Stimulated activated CD8-positive, alpha-beta memory T cell treated with anti-CD3 and anti-CD28 coated beads, Interleukin-4, amount 100 ng/mL, for 4 hours (primary cell): Measurements from ENCODE around the gene RNF40.

Experiments
- DNase-seq, 2 donors: peaks; one replicate each; pipeline ENCODE4 v3.0.0-alpha.2; 2020; ENCODE audit warnings: low read depth in 2 of 2, low spot score in 1 of 2

RNF40 gene

DNA sequence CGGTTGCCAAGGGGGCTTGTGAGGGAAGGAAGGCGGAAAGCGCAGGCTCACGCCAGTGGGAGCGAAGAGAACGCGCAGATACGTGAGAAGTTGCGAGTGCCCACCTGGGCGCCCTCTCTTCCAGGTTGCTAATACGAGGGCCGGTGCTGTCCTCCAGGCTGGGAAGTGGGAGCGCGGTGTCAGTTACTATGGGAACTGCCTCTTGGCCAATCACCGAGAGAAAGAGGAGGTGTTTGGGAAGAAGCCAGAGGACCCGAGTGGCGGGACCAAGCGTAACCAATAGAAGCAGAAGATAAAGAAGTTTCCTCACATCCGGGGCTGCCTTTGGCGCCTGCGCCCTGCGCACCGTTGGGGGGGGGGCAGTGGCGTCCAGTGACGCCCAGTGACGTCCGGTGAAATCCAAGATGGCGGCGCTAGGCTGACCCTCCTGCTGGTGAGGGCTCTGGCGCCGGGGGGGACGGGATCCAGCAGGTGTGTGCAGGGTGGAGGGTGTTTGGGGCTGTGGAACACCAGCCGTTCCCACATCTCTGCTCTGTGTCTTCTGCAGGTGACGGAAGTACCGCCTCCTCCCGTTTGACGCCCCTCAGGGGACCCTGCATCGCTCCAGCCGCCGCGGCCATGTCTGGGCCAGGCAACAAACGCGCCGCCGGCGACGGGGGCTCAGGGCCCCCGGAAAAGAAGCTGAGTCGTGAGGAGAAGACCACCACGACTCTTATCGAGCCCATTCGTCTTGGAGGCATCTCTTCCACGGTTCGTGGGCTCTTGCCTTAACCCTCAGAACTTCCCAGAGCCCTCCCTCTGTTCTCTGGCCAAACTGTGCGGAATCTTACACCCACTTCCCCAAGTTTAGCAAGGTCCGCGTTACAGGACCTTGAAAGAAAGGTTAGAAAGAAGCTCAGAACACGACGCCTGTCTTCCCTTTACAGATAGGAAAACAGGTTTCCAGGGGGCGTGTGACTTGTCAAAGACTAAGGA lies at the start of gene RNF40, which contains the start of gene CFAP119:
Gene RNF40, plus strand, starts transcription at position 395 of the 975 bp plus-strand sequence. Its CDS starts 224 bp downstream, at position 619.
Gene CFAP119, minus strand, starts transcription at position 135 of the 975 bp plus-strand sequence. CDS start 314 bp downstream, outside the sequence.
- peak; percentile 65 to 89 for DNase-seq

DNA sequence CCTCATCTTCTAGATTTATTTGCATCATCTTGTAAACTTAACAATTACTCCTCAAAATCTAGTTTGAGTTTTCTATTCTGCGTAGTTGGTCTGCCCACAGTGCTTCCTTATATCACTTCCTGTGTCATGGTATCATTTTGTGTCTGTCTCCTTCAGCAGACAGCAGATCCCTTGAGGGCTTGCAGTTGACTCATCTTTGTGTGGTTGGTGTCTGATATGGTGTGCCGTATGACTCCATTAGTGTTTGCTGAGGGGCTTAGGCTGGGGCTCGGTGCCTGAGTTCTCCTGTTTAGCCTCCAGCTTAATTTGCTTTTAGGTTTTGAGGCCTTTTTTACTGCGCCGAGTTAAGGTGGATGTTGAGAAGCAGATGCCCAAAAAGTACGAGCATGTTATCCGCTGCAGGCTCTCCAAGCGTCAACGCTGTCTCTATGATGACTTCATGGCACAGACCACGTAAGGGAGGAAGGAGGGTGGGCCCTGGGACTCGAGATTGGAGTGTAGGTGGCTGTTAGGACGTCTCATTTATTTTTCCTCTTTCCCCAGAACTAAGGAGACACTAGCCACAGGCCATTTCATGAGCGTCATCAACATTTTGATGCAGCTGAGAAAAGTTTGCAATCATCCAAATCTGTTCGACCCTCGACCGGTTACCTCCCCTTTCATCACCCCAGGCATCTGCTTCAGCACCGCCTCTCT lies 46.2 kb upstream of the RNF40 start:
- peak in 1 of 2 donors; percentile 27 for DNase-seq

DNA sequence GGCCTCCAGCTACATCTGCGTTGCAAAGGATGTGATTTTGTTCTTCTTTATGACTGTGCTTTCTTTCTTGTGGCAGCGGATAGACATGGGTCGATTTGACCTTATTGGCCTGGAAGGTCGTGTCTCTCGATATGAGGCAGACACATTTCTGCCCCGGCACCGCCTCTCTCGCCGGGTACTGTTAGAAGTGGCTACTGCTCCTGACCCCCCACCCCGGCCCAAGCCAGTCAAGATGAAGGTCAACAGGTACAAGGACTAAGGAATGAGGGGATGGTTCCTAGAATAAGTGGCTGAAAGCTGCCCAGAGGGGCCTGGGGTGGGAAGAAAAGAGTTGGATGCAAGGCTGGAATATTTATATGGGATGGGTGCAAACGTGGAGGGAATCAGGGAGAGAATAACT lies 42.0 kb upstream of the RNF40 start:
- DNase-seq, result no peak

DNA sequence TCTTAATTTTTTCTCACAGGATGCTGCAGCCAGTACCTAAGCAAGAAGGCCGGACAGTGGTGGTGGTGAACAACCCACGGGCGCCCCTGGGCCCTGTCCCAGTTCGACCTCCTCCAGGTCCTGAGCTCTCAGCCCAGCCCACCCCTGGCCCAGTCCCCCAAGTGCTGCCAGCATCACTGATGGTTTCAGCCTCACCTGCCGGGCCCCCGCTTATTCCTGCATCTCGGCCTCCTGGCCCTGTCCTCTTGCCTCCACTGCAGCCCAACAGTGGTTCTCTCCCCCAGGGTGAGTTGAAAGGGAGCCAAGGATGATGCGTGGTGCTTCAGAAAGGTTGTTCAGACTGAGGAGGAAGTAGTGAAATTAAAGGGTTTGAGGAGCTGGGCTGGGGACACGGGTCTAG lies 41.4 kb upstream of the RNF40 start:
- no peak for DNase-seq

DNA sequence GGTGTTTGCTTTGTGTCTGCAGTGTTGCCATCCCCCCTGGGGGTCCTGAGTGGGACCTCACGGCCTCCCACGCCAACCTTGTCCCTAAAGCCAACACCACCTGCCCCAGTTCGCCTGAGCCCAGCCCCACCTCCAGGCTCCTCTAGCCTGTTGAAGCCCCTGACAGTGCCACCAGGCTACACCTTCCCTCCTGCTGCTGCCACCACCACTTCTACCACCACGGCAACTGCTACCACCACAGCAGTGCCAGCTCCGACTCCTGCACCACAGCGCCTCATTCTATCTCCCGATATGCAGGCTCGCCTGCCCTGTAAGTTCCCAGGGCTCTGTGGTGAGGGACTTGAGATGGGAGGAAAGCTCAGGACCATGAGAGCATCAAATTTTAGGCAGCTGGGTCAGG lies 41.0 kb upstream of the RNF40 start:
- DNase-seq, result no peak

DNA sequence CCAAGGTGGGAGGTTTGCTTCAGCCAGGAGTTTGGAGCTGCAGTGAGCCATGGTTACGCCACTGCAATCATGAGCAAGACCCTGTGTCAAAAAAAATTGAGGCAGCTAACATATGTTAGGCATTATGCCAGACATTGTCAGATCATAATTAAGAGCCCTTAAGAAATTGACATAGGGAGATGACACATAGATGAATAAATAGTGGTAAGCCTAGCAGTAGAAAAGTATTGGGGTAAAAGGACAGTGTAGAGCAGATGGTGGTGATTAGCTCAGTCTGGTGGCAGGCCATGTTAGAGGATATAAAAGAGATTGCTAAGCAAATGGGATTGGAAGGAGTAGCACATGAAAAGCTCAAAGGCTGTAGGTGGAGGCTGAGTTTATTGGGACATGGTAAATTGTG lies 40.5 kb upstream of the RNF40 start:
- DNase-seq, result no peak

DNA sequence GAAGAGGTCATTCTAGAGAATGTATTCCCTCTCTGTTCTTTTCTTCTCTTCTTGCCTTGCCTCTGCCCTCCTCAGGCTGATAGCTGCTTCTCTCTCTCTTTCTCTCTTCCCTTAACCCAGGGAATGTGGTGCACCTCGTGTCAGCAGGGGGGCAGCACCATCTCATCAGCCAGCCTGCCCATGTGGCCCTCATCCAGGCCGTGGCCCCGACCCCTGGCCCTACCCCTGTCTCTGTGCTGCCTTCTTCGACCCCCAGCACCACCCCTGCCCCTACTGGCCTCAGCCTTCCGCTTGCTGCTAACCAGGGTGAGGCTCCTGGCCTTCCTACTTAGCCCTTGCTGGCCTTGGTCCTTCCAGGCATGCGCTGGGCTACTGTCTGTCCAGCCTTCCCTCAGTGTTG lies 39.7 kb upstream of the RNF40 start:
- DNase-seq, result no peak

DNA sequence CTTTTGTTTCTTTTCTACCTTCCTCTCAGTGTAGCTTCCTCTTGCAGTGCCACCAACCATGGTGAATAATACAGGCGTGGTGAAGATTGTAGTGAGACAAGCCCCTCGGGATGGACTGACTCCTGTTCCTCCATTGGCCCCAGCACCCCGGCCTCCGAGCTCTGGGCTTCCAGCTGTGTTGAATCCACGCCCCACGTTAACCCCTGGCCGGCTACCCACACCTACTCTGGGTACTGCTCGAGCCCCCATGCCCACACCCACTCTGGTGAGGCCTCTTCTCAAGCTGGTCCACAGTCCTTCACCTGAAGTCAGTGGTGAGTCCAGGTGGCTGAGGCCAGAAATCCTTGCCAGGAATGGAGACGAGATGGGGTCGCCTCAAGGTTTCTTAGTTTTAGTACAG lies 39.2 kb upstream of the RNF40 start:
- no peak for DNase-seq

DNA sequence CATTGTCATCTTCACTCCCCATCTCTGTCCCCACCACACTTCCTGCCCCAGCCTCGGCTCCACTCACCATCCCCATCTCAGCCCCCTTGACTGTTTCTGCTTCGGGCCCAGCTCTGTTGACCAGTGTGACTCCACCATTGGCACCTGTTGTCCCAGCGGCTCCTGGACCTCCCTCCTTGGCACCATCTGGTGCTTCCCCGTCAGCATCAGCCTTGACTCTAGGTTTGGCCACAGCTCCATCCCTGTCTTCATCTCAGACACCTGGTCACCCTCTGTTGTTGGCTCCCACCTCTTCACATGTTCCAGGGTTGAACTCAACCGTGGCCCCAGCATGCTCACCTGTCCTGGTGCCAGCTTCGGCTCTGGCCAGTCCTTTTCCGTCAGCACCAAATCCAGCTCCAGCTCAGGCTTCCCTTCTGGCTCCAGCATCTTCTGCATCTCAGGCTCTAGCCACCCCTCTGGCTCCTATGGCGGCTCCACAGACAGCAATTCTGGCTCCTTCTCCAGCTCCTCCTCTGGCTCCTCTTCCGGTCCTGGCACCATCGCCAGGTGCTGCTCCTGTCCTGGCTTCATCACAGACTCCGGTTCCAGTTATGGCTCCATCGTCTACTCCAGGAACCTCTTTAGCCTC lies 38.3 kb upstream of the RNF40 start:
- no peak for DNase-seq

DNA sequence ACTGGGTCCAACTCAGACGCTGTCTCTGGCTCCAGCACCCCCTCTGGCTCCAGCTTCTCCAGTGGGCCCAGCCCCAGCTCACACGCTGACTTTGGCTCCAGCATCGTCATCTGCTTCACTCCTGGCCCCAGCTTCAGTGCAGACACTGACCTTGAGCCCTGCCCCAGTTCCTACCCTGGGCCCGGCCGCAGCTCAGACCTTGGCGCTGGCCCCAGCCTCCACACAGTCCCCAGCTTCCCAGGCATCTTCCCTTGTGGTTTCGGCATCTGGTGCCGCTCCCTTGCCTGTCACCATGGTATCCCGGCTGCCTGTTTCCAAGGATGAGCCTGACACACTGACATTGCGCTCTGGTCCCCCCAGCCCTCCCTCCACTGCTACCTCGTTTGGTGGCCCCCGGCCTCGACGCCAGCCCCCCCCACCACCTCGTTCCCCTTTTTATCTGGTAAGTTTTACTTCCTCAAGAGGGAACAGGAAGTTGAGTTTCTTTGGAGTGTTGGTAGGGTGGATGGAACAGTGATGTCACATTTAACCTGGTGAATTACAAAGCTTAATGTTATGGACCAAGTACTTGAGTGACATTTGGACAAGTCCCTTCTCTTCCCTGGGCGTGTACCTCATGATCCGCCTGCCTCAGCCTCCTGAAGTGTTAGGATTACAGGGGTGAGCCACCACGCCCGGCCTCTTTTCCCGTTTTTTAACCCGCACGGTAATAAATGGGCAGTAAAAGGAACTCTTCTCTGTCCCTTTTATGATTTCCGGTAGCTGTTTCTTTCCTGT lies 37.3 kb upstream of the RNF40 start:
- DNase-seq, result no peak

DNA sequence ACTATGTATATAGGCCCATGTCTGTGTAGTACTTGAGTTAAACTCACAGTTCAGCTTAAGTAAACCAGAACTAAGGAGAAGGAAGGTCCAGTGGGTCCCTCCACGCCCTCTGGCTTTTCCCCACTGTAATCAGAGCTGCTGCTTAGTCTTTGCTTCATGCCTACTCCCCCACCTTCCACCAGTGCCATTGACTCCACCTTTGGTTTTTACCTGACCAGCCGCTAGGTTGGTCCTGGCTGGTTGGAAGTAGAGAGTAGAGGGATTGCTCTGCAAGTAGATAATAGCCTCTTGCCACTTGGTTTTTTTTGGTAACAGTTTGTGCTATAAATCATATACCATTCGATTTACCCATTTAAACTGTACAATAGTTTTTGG lies 36.7 kb upstream of the RNF40 start:
- DNase-seq, result no peak

DNA sequence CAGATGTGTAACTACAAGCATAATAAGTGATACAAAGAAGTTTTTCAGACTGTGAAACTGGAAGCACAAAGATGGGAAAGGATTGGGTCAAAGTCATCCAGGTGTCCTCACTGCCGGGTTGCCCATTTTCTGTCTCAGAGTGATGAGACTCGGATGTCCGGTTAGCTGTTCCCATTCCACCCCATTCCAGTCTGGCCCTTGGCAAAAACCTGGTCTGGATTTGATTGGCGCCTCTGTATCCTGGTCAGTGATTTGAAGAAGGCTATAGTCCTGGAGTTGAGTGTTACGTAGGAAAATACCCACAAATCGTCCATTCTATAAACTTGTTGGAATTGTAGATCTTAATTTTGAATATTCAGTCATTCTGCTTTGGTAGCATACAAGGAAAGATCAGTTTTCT lies 33.8 kb upstream of the RNF40 start:
- no peak for DNase-seq

DNA sequence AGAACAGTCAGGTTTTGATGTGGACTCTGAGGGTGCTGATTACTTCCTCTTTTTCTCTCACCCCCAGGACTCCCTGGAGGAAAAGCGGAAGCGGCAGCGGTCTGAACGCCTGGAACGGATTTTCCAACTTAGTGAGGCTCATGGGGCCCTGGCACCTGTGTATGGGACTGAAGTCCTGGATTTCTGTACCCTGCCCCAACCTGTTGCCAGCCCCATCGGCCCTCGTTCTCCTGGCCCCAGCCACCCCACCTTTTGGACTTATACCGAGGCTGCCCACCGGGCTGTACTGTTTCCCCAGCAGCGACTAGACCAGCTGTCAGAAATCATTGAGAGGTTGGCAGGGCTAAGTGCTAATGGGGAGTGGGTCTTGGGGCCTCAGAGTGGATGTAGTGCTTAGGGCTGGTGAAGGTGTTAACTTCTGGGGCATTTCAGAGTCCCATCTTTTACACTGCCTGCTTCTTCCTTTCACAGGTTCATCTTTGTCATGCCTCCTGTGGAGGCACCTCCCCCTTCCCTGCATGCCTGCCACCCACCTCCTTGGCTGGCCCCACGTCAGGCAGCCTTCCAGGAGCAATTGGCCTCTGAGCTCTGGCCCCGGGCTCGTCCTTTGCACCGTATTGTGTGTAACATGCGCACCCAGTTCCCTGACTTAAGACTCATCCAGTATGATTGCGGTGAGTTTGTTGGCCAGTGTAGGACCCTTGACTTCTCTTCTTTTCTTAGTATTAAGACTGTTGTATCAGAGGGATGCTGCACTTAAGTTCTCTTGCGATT lies 33.0 kb upstream of the RNF40 start:
- DNase-seq, result no peak

DNA sequence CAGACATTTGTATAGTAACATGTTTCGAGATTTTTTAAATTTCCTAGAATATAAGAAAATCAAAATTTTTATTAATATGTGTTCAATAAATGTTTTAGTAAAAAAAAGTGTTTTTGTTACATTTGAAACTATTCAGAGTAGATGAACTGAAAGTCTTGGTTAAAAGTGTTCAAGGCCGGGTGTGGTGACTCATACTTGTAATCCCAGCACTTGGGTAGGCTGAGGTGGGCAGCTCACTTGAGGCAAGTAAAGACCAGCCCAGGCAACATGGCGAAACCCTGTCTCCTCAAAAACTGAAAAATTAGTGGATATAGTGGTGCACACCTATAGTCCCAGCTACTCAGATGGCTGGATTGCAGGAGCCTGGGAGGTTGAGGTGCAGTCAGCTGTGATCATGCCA lies 30.7 kb upstream of the RNF40 start:
- no peak for DNase-seq

DNA sequence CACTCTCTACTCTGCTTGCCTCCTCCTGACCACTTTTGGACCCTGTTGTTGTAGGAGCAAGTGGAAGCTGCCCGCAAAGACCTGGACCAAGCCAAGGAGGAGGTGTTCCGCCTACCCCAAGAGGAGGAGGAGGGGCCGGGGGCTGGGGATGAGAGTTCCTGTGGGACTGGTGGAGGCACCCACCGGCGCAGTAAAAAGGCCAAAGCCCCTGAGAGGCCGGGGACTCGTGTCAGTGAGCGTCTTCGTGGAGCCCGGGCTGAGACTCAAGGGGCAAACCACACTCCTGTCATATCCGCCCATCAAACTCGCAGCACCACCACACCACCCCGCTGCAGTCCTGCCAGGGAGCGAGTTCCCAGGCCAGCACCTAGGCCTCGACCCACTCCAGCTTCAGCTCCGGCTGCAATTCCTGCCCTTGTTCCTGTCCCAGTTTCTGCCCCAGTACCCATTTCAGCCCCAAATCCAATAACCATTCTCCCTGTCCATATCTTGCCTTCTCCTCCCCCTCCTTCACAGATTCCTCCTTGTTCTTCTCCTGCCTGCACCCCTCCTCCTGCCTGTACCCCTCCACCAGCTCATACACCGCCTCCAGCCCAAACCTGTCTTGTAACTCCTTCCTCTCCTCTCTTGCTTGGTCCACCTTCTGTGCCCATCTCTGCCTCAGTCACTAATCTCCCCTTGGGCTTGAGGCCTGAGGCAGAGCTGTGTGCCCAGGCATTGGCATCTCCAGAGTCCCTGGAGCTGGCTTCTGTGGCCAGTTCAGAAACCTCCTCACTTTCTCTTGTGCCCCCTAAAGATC lies 24.9 kb upstream of the RNF40 start:
- DNase-seq, result no peak

DNA sequence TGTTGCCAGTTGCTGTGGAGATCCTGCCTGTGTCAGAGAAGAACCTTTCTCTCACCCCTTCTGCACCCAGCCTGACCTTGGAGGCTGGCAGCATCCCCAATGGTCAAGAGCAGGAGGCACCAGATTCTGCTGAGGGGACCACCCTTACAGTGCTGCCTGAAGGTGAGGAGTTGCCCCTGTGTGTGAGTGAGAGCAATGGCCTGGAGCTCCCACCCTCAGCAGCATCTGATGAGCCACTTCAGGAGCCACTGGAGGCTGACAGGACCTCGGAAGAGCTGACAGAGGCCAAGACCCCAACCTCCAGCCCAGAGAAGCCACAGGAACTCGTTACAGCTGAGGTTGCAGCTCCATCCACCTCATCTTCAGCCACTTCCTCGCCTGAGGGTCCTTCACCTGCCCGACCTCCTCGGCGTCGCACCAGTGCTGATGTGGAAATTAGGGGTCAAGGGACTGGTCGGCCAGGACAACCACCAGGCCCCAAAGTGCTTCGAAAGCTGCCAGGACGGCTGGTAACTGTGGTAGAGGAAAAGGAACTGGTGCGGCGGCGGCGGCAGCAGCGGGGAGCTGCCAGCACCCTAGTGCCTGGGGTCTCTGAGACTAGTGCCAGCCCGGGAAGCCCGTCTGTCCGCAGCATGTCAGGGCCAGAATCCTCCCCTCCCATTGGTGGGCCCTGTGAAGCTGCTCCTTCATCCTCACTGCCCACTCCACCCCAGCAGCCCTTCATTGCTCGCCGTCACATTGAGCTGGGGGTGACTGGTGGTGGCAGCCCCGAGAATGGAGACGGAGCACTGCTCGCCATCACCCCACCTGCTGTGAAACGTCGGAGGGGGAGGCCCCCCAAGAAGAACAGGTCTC lies 24.1 kb upstream of the RNF40 start:
- no peak for DNase-seq

DNA sequence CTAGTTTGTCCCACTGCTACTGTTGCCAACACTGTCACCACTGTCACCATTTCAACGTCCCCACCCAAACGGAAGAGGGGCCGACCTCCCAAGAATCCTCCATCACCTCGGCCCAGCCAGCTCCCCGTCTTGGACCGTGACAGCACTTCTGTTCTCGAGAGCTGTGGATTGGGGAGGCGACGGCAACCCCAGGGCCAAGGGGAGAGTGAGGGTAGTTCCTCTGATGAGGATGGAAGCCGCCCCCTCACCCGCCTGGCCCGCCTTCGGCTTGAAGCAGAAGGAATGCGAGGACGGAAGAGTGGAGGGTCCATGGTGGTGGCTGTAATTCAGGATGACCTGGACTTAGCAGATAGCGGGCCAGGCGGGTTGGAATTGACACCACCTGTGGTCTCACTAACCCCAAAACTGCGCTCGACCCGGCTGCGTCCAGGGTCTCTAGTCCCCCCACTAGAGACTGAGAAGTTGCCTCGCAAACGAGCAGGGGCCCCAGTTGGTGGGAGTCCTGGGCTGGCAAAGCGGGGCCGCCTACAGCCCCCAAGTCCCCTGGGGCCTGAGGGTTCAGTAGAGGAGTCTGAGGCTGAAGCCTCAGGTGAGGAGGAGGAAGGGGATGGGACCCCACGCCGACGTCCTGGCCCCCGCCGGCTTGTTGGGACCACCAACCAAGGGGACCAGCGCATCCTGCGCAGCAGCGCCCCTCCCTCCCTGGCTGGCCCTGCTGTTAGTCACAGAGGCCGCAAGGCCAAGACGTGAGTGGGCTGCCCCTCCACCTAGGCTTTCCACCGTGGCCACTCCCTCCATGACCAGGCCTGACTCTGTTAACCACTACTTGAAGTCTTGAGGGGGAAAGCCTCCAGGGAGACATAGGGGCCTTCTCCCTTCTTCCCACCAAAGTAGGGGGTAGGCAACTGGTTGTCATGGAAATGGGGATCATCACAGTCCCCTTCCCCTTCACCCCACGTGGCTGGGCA lies 22.9 kb upstream of the RNF40 start:
- no peak for DNase-seq
